GM10266 (cell line): ENCODE results near the gene HK1.
"Not testable (repeated sequence)": the region's sequence is repeated elsewhere in the genome, so short reads cannot be mapped to it uniquely, and the experiment has no call there.

Experiments
- DNase-seq: peaks from one replicate; pipeline ENCODE4 v3.0.0; 2012; ENCODE audit errors: extremely low spot score
- TF ChIP-seq, protein P1 (sequence below): IDR thresholded peaks from 2 replicates; pipeline ENCODE4 v1.5.1; 2012; ENCODE audit warnings: mild to moderate bottlenecking, low read depth; ENCODE audit not compliant: control insufficient read depth, insufficient read depth; ENCODE audit errors: missing control alignments

The HK1 gene

GRCh38 chr10:69321039-69321715, 42.9 kb downstream of the HK1 start:
- TF ChIP-seq, protein P1, sequence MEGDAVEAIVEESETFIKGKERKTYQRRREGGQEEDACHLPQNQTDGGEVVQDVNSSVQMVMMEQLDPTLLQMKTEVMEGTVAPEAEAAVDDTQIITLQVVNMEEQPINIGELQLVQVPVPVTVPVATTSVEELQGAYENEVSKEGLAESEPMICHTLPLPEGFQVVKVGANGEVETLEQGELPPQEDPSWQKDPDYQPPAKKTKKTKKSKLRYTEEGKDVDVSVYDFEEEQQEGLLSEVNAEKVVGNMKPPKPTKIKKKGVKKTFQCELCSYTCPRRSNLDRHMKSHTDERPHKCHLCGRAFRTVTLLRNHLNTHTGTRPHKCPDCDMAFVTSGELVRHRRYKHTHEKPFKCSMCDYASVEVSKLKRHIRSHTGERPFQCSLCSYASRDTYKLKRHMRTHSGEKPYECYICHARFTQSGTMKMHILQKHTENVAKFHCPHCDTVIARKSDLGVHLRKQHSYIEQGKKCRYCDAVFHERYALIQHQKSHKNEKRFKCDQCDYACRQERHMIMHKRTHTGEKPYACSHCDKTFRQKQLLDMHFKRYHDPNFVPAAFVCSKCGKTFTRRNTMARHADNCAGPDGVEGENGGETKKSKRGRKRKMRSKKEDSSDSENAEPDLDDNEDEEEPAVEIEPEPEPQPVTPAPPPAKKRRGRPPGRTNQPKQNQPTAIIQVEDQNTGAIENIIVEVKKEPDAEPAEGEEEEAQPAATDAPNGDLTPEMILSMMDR, result no peak
- no peak for DNase-seq

DNA sequence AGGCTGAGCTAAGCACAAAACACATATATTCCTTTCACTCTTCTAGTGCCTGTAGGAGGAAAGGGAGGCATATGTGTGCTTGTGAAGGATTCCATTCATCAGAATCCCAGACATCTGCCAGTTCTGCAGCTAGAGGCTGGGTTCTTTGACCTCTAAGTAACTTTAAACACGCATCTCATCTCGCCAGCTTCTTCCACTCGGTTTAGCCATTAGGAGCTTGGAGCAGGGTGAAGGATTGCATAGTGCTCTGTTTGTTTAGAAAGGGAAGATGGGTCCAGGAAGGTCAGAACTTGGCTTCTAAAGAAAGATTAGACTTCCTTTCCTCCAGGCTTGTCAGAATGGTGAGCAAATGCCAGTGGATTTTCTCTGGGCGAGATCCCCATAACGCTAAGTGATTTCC, 43.6 kb downstream of the HK1 start:
- no peak for DNase-seq
- TF ChIP-seq, protein P1, result no peak

GRCh38 chr10:69322346-69322745, 44.0 kb downstream of the HK1 start:
- not testable (repeated sequence) for DNase-seq

DNA sequence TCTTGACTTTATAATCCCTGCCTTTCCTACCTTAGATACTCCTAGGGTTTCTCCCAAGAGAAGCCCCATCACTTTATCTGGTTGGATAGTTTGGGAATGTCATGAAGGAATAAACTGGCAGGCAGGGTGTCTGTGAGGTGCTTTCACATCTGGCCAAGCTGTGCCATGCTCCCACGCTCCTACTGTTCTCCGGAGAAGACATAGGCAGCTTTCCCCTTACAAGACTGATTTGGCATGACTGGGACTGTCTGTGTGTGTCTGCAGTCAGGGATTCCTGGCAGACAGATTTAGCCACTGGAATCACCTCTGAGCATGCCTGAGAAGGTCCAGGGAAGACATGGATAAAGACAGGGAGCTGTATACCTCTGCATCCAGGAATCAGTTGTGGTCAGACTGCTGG, 45.3 kb downstream of the HK1 start:
- DNase-seq, result no peak
- TF ChIP-seq, protein P1, result no peak

- DNase-seq, result no peak
- TF ChIP-seq, protein P1, result no peak
Measured at GRCh38 chr10:69324583-69324982, 46.3 kb downstream of the HK1 start.

GRCh38 chr10:69325637-69326523, 47.6 kb downstream of the HK1 start:
- not testable (repeated sequence) for DNase-seq

DNA sequence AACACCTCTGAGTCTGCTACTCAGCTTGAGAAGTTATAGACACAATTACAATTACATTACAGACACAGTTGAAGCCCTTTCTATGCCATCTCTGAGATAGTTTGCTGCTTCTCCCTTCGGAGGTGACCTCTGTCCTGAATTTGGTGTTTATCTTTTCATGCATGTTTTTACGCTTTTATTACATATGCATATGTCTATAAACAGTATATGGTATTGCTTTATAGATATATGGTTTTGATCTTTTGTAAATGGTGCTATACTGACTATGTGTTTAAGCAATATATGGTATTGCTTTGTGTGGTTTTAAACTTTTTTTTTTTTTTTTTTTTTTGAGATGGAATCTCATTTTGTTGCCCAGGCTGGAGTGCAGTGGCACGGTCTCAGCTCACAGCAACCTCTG, 48.4 kb downstream of the HK1 start:
- DNase-seq, result no peak
- TF ChIP-seq, protein P1, result no peak
